AG20443 (cell line): ENCODE measurements around the gene TFAP2E.

Source experiments
- DNase-seq: peaks from one replicate; pipeline ENCODE4 v3.0.0; 2012; ENCODE audit warnings: low spot score, mixed read lengths

Gene TFAP2E

GRCh38 chr1:35644204-35644603 is 71.1 kb downstream of the TFAP2E start:
- no peak for DNase-seq
